H1 (cell line): ENCODE data around the gene ELP5. TPM values are rescaled to one million over a fixed set of nuclear protein-coding genes. Genes with fewer than 3 reads are reported as not detected.
A peak's percentile ranks its signal among the peaks of the same experiment; 100 is the strongest.

Experiments used
- CREB1 ChIP-seq: IDR thresholded peaks from 2 replicates; pipeline ENCODE4 v1.6.1; 2012; ENCODE audit warnings: inconsistent platforms
- FOSL1 ChIP-seq: IDR thresholded peaks from 2 replicates; pipeline ENCODE4 v1.6.1; 2011; ENCODE audit warnings: mild to moderate bottlenecking, low read depth, low read length, moderate library complexity; ENCODE audit not compliant: insufficient read depth
- RXRA ChIP-seq: IDR thresholded peaks from 2 replicates; pipeline ENCODE4 v1.6.1; 2011; ENCODE audit warnings: low read depth, mild to moderate bottlenecking, low read length, moderate library complexity; ENCODE audit not compliant: insufficient read depth
- TAF7 ChIP-seq: optimal IDR thresholded peaks from 2 replicates; pipeline ENCODE3; 2011; ENCODE audit warnings: low read depth, mild to moderate bottlenecking, inconsistent platforms, low read length, moderate library complexity, borderline replicate concordance
- YY1 ChIP-seq: IDR thresholded peaks from 2 replicates; pipeline ENCODE4 v1.6.1; 2011; ENCODE audit warnings: low read depth, mild to moderate bottlenecking, low read length
- polyA plus RNA-seq, 7 experiments: library from polyadenylated mRNA; depleted of rRNA in 3 of 7; stranded (reverse) in 5 of 7; unstranded in 2 of 7; fragments of >200 nt in 5 of 7; fragments of 200-250 nt in 2 of 7; gene quantifications; 1 replicate in 5 of 7; 2 replicates in 1 of 7; 4 replicates in 1 of 7; pipeline versions ENCODE4 v1.2.1 to v1.2.3, GENCODE V29; 2011 to 2013; ENCODE audit warnings: missing spikeins in 2 of 7, mixed read lengths in 2 of 7
- total RNA-seq: library from RNA; stranded (reverse); fragmentation: NEBNext Ultra II Directional; extraction: Animal tissue kit (Norgen Biotek cat#: 25700); gene quantifications from 2 replicates; pipeline ENCODE4 v1.2.1, GENCODE V29; 2021
- TF ChIP-seq, protein P1 (sequence below): IDR thresholded peaks from 2 replicates; pipeline ENCODE4 v1.6.1; 2012; ENCODE audit warnings: inconsistent platforms

The ELP5 gene
- total and polyA plus RNA-seq, 2 of the 8 experiments (the other 6 are each of a cell fraction or from before 2014, with no cell fraction given): 75.4 to 107 TPM

GRCh38 chr17:7251661-7252175 lies 297 bp upstream of the ELP5 start, which contains the start of gene CTDNEP1 (continued):
- TF ChIP-seq CREB1 (peak; percentile 81; the same call in 1 of the 2 replicates), TAF7 (peak; percentile 45), FOSL1 (no peak), RXRA (no peak), YY1 (peak; percentile 96)
- TF ChIP-seq, protein P1, sequence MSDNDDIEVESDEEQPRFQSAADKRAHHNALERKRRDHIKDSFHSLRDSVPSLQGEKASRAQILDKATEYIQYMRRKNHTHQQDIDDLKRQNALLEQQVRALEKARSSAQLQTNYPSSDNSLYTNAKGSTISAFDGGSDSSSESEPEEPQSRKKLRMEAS: peak; percentile 22; the same call in 1 of the 2 replicates
